ENCODE results near the gene FAHD2A.

DNA sequence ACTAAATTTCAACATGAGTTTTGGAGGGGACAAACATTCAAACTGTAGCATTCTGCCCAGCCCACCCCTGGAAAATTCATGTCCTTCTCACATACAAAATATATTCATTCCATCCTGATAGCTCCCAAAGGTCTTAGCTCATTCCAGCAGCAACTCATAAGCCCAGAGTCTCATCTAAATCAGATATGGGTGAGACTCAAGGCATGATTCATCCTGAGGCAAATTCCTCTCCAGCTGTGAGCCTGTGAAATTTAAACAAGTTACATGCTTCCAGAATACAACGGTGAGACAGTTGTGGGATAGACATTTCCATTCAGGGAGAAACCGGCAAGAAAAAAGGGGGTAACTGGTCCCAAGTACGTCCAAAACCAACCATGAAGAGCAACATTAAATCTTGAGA lies 43.5 kb upstream of the FAHD2A start:
- TF ChIP-seq CTCF (IDR thresholded peaks at IDR 0.05; ENCODE audit: borderline replicate concordance, extremely low read depth, low read length, poor library complexity, severe bottlenecking) (no peak), EZH2 (IDR thresholded peaks at IDR 0.05; ENCODE audit: borderline replicate concordance, low read depth, low read length, severe bottlenecking) (no peak)

Data from DND-41 (cell line).